Activated T-helper 1 cell treated with anti-CD3 and anti-CD28 coated beads, Interleukin-2, amount 50 U/mL, for 16 hours (primary cell): ENCODE measurements around the gene C1QL2.

Experiments used
- DNase-seq, 2 donors: peaks; one replicate each; pipeline ENCODE4 v3.0.0-alpha.2; 2020; ENCODE audit warnings: low read depth in 1 of 2, low spot score in 1 of 2

C1QL2 gene

GRCh38 chr2:119144806-119145205 lies 13.7 kb downstream of the C1QL2 start:
- no peak for DNase-seq

DNA sequence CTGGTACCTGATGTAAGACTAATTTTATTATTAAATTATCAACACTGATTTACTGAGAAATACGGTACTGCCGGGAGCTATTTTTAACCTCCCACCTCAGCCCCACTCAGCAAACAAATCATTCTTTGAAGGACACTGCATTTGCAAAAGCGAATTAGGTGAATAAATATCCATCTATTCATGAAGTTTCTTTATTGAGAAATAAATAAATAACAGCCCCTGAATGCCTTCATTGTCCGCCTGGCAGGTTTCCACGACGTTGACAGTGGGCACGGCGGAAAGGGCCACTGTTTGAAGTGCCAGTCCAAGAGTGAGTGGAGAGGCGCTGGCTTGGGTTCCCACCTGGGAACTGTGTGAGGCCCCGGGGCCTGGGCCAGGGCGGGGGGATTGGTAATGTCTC lies 15.7 kb downstream of the C1QL2 start:
- no peak for DNase-seq

GRCh38 chr2:119137502-119137901 lies 21.0 kb downstream of the C1QL2 start:
- no peak for DNase-seq

- DNase-seq: no peak
These were observed 21.7 kb downstream of the C1QL2 start for GRCh38 chr2:119136872-119137271.

- DNase-seq: no peak
These were observed 22.5 kb downstream of the C1QL2 start for GRCh38 chr2:119136093-119136492.

DNA sequence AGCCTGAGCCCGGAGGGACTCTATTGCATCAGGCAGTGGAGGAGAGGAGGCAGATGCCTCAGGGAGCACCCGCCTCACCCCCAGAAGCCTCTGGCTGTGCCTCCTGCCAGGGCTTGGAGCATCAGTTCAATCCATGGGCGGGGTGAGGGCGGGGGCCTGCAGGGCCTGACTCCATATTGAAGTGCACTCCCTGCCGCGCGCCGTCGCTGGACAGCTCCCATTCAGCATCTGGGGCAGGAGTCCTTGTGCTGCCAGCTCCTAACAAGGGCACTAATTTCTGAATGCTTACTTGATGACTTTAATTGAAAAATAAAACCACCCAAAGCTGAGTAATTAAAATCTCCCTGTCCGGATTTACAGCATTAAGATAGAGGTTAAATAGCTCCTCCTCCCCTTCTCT lies 23.8 kb downstream of the C1QL2 start:
- no peak for DNase-seq

- DNase-seq: peak in 1 of 2 donors; percentile 14
These were observed 31.9 kb downstream of the C1QL2 start for GRCh38 chr2:119126650-119127049.

DNA sequence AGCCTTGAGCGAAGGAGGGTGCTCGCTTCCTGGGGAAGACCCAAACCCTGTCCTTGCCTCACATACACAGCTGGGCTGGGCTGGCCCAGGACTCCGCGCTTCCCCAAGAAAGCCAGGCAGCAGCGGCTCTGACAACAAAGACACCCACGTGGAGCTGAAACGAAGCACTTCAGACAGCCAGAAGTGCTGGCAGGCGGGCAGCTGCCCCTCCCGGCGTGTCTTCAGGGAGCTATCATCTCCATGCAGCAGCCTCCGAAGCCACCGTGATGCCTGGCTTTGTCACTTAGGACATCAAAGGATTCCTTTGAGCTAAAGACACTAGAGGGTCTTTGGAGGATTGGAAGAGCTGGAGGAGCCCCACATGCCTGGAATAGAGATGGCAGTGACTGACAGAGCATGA lies 35.2 kb downstream of the C1QL2 start:
- DNase-seq: no peak

DNA sequence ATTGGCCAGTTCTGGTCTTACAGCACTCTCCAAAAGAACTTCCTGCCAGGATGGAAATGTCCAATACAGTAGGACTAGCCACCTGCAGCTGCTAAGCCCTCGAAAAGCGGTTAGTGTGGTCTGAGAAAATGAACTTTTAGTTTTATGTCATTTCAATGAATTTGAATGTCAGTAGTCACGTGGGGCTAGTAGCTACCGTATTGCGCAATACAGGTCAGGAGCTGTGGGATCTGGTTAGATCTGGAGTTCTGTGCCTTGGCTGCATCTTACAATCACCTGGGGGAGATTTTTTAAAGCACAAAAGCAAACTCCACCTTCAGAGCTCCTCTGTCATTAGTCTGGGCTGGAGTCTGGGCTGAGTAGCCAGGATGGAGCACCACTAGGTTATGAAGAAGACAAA lies 35.9 kb downstream of the C1QL2 start:
- DNase-seq: no peak

DNA sequence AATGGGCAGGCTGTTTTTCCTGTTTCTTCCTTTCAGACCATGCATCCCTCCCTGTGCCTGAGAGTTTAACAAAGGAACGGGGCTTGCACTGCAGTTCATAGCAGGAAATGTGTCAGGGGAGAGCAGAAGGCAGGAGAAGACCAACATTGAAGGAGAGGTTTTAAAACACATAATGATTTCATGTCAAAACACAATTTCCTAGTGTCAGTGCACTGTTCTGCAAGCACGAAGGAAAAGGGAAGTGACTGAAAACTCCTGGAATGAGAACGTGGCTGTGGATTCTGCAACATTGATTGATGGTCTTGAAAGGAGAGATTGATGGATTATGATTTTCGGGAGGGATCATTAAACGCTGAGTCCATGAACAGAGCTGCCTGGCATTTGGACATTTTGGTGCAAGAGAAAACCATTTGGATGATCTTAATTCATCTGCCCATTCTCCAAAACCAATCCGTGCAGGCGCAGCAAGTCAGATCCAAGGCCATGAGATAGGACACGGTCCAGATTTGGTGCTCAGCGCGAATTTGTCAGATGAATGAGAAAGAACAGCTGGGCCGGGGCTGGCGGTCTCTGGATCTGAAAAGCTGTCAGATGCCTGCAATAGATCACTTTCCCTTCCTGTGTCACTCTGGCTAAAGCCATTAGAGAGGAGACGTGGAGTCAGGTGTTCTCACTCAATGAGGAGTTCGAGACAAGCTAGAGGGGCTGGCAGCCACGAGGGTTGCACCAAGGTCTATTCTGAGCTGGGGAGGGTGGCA lies 38.4 kb downstream of the C1QL2 start:
- no peak for DNase-seq

DNA sequence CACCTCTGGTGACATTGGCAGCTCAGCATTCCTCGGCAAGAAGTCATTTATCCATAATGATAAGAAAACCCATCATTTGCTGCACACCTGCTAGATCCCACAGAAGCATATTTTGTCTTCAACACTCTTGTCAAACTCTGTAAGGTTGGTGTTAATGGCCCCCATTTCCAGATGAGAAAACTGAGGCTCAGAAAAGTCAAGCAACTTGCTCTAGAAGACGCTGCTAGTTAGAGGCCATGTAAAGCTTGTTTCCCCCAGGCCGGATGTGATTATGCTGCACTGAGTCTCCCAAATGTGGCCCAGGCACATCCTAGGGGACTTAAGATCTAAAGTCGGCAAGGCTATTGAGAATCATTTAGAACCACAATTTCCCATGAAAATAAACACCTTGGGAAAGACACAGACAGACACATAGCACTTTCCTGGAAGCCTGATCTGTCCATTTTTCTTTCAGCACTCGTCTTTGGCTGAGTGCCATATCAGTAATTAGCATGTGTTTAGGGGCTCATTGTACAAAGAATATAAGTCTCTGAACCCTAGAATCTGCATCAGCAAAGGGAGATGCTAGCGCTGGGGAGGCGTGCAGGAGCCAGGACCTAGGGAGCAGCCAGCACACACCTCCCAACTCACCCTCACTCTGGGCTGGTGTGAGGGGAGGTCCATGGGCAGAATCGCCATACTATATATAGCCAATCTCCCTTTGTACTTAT lies 39.3 kb downstream of the C1QL2 start:
- no peak for DNase-seq

GRCh38 chr2:119117891-119118882 lies 40.4 kb downstream of the C1QL2 start:
- no peak for DNase-seq

- no peak for DNase-seq
These were observed 41.1 kb downstream of the C1QL2 start for GRCh38 chr2:119117408-119117807.

GRCh38 chr2:119116411-119117295 lies 41.9 kb downstream of the C1QL2 start:
- DNase-seq: no peak

DNA sequence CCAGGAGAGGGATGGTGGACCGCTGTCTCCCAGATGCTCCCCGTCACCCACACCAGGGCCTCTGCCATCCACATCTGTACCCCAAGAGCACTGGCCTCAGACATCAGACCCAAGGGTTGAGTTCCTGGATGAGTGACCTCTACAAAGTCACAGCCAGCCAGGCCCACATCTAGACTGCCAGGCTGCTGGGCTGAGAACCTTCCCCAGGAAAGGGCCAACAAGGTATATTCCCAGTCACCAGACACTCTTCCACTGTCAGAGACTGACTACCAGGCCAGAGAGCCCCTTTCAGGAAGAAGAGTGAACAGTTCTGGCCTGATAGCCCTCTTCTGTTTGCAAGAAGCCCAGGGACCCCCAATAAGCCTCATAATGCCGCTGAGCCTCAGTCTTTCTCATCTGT lies 44.3 kb downstream of the C1QL2 start:
- DNase-seq: no peak

- DNase-seq: no peak
These were observed 45.1 kb downstream of the C1QL2 start for GRCh38 chr2:119113489-119113770.

DNA sequence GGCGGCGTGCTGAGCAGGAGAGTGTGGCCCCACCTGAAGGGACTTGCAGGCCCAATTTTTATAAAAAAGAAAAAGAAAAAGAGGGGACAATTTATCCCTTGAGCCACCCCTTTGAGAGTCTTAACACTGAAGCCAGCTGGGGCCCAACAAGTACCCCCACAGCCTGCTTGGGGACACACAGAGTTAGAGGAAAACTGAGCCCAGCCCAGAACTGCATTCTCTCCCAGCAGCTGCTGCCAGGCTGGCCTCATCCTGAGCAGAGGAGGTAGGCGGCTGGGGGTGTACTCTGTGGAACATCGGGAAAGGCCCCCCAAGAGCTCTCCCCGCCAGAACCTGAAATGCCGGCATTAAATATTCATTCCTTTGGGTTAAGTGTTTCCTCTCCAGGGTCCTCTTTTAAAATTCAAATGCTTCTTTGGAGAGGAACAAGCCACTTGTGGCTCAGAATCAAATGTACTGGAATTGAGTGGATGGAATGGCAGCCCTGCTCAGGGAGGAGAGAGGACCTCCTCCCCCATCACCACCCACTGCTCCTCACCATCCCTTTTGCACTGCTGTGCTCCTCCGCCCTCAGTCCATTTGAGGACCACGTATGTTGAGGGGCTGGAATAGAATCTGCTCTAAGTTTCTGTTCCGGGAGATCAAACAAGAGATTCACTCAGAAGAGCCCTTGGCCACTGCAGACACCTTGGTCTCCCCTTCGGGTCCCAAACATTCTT lies 45.6 kb downstream of the C1QL2 start:
- DNase-seq: no peak

DNA sequence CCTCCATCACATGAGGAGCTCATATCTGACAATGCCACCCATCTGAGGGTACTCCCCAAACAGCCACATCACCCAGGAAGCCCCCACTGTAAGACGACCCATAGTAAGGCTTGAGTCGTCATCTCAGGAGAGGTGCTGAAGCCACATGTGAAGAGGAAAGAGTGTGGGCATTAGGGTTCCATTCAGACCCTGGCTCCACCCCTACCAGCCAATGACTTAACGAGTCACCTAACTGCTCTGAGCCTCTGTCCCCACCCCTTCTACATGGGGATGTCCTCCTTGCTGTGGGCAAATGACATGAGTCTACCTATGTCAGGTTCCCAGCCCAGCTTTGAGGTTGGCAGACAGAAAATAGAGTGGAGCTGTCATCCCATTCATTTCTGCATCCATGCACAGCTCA lies 46.3 kb downstream of the C1QL2 start:
- no peak for DNase-seq

- DNase-seq: no peak
These were observed 47.2 kb downstream of the C1QL2 start for GRCh38 chr2:119111115-119111975.
